Mucosa of descending colon (tissue), 3 donors: ENCODE measurements around the gene LRCH1. TPM values are rescaled to one million over a fixed set of nuclear protein-coding genes. Genes with fewer than 3 reads are reported as not detected.
"Not testable (repeated sequence)": the region's sequence is repeated elsewhere in the genome, so short reads cannot be mapped to it uniquely, and the experiment has no call there.

Experiments used
- ATAC-seq: fragments of 200-7000 bp; cut with Tn5 transposase; one replicate; pipeline ENCODE4 v1.9.1; 2020; ENCODE audit warnings: mild to moderate bottlenecking, moderate library complexity
- DNase-seq, 3 donors: peaks; one replicate each; pipeline ENCODE4 v3.0.0-alpha.2; 2020
- H3K36me3 ChIP-seq: fragments of 200-600 bp; one replicate; pipeline ENCODE4 v1.8.0; 2021; ENCODE audit warnings: low read depth, mild to moderate bottlenecking
- H3K4me1 ChIP-seq: fragments of 200-600 bp; one replicate; pipeline ENCODE4 v1.8.0; 2021; ENCODE audit warnings: low read depth, mild to moderate bottlenecking
- H3K4me3 ChIP-seq: fragments of 200-600 bp; one replicate; pipeline ENCODE4 v1.8.0; 2021; ENCODE audit warnings: mild to moderate bottlenecking
- H3K9me3 ChIP-seq: fragments of 200-600 bp; one replicate; pipeline ENCODE4 v1.8.0; 2021; ENCODE audit warnings: mild to moderate bottlenecking
- CTCF ChIP-seq: fragments of 200-600 bp; IDR thresholded peaks from one replicate; pipeline ENCODE4 v1.8.0; 2022; ENCODE audit warnings: antibody characterized with exemption, mild to moderate bottlenecking
- intact Hi-C, 2 donors: fragments of 100-400 bp; cut with DNase I in 1 of 2; cut with micrococcal nuclease in 1 of 2; formaldehyde crosslinking; loops; one replicate each; pipeline versions ENCODE4 v1.11.0 to v1.11.1; 2022; cut with DNase I, micrococcal nuclease
- total RNA-seq, 3 donors: library from RNA; stranded (reverse); fragmentation: NEBNext Ultra II Directional in 2 of 3; extraction: Animal tissue kit (Norgen Biotek cat#: 25700) in 2 of 3; gene quantifications; one replicate each; pipeline versions ENCODE4 v1.2.1 to v1.2.4, GENCODE V29; 2021 to 2023
- donor health status: DM: no; HTN: no; CAD: no; lungs with moderate emphysema.
- donor health status: DM: no; HTN: no; CAD: no.
- donor health status: DM: no; HTN: yes; CAD: no.

LRCH1 gene
- total RNA-seq, 3 donors from 2014 or later, result 13.4 to 44.1 (median 16.1) TPM

GRCh38 chr13:46749951-46750350 is 197.0 kb downstream of the LRCH1 start:
- intact Hi-C loops, result no loop called here
- TF ChIP-seq CTCF, result no peak
- H3K4me3 ChIP-seq, result no peak overlapping the region
- ATAC-seq, result no peak
- H3K9me3 ChIP-seq, result no peaks in the 10 kb centered on the region
- no peak for DNase-seq
- H3K36me3 ChIP-seq, result no peaks in the 10 kb centered on the region
- H3K4me1 ChIP-seq, result no peaks in the 10 kb centered on the region

- Histone ChIP-seq H3K4me3 (no peak overlapping the region), H3K36me3 (no peaks in the 10 kb centered on the region), H3K4me1 (peaks cover 6% of the 10 kb centered on the region), H3K9me3 (no peaks in the 10 kb centered on the region)
- intact Hi-C loops, result no loop called here
- ATAC-seq (peak; percentile 39), DNase-seq (peak in 1 of 3 donors; percentile 18)
- no peak for TF ChIP-seq CTCF
Measured at GRCh38 chr13:46751811-46752635, 199.1 kb downstream of the LRCH1 start.

- no peak for TF ChIP-seq CTCF
- Histone ChIP-seq H3K9me3 (no peaks in the 10 kb centered on the region), H3K36me3 (no peaks in the 10 kb centered on the region), H3K4me3 (no peak overlapping the region), H3K4me1 (peaks cover 11% of the 10 kb centered on the region)
- DNase-seq (no peak), ATAC-seq (peak; percentile 73)
- intact Hi-C loops, result no loop called here
Measured at GRCh38 chr13:46753137-46753536, 200.2 kb downstream of the LRCH1 start.

- TF ChIP-seq CTCF, result no peak
- ATAC-seq, result no peak
- DNase-seq, result no peak
- Histone ChIP-seq H3K4me3 (no peak overlapping the region), H3K36me3 (no peaks in the 10 kb centered on the region), H3K4me1 (peaks cover 19% of the 10 kb centered on the region), H3K9me3 (no peaks in the 10 kb centered on the region)
- intact Hi-C loops, result no loop called here
Measured at GRCh38 chr13:46753917-46754316, 200.9 kb downstream of the LRCH1 start.

GRCh38 chr13:46754812-46755211 is 201.8 kb downstream of the LRCH1 start:
- H3K4me1 ChIP-seq, result peaks cover 28% of the 10 kb centered on the region
- intact Hi-C loops, result no loop called here
- no peak for TF ChIP-seq CTCF
- H3K4me3 ChIP-seq, result no peak overlapping the region
- DNase-seq, result no peak
- ATAC-seq, result no peak
- no peaks in the 10 kb centered on the region for H3K36me3 ChIP-seq
- H3K9me3 ChIP-seq, result no peaks in the 10 kb centered on the region

GRCh38 chr13:46755508-46755907 is 202.5 kb downstream of the LRCH1 start:
- H3K9me3 ChIP-seq, H3K4me3 ChIP-seq, DNase-seq, ATAC-seq, intact Hi-C loops, H3K36me3 ChIP-seq: not testable (repeated sequence)
- H3K4me1 ChIP-seq, result peaks cover 31% of the 10 kb centered on the region
